Measurements from ENCODE around the gene GHR. TPM values are rescaled to one million over a fixed set of nuclear protein-coding genes. Genes with fewer than 3 reads are reported as not detected.

Gene GHR
- total and polyA plus RNA-seq, 7 donors: 0.46 to 22.8 (median 9.1) TPM

DNA sequence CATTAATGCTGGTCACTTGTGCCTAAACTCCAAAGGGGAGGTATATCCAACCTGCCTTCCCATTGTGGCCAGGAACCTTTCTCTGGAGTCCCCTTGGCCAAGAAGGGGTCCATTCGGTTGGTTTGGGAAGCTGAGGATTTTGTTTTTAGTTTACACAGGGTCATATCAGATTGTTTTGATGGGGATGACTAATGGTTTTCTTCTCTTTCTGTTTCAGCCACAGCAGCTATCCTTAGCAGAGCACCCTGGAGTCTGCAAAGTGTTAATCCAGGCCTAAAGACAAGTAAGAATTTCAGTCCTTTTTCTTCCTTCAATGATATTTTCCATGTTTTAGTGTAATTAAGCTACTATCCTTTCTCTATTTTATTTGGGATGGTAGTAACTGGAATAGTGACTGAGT lies 205.6 kb downstream of the GHR start:
- H3K4me3 ChIP-seq: no peak overlapping the region
- DNase-seq: no peak
- intact Hi-C loops (cut with DNase I): no loop called here
- H3K27ac ChIP-seq: no peak overlapping the region
- no peaks in the 10 kb centered on the region for H3K27me3 ChIP-seq
- TF ChIP-seq EP300 (IDR thresholded peaks at IDR 0.05): no peak
- TF ChIP-seq POLR2A (IDR thresholded peaks at IDR 0.05): no peak
- no peak for TF ChIP-seq POLR2AphosphoS5 (IDR thresholded peaks at IDR 0.05)
- TF ChIP-seq, protein P1, sequence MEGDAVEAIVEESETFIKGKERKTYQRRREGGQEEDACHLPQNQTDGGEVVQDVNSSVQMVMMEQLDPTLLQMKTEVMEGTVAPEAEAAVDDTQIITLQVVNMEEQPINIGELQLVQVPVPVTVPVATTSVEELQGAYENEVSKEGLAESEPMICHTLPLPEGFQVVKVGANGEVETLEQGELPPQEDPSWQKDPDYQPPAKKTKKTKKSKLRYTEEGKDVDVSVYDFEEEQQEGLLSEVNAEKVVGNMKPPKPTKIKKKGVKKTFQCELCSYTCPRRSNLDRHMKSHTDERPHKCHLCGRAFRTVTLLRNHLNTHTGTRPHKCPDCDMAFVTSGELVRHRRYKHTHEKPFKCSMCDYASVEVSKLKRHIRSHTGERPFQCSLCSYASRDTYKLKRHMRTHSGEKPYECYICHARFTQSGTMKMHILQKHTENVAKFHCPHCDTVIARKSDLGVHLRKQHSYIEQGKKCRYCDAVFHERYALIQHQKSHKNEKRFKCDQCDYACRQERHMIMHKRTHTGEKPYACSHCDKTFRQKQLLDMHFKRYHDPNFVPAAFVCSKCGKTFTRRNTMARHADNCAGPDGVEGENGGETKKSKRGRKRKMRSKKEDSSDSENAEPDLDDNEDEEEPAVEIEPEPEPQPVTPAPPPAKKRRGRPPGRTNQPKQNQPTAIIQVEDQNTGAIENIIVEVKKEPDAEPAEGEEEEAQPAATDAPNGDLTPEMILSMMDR (IDR thresholded peaks at IDR 0.05): no peak
- H3K9me3 ChIP-seq: no peaks in the 10 kb centered on the region
- H3K4me1 ChIP-seq: peaks cover 0 to 5% (median 2%) of the 10 kb centered on the region in 4 donors
- no peaks in the 10 kb centered on the region for H3K36me3 ChIP-seq
- 71% methylated on average over 1 of the region's 1 CpG; no CpG with 5 or more reads in 1 of the 2 donors for WGBS, 2 donors

- Histone ChIP-seq H3K27me3 (no peaks in the 10 kb centered on the region), H3K4me3 (no peak overlapping the region), H3K36me3 (no peaks in the 10 kb centered on the region), H3K9me3 (no peaks in the 10 kb centered on the region), H3K4me1 (peaks cover 0 to 1% (median under 1%) of the 10 kb centered on the region in 4 donors), H3K27ac (no peak overlapping the region)
- intact Hi-C loops (cut with DNase I): no loop called here
- WGBS, 2 donors: 75% methylated on average over 2 of the region's 2 CpGs; no CpG with 5 or more reads in 1 of the 2 donors
- no peak for DNase-seq
- TF ChIP-seq, protein P1 (IDR thresholded peaks at IDR 0.05): no peak
- TF ChIP-seq POLR2A (IDR thresholded peaks at IDR 0.05) (no peak), EP300 (IDR thresholded peaks at IDR 0.05) (no peak), POLR2AphosphoS5 (IDR thresholded peaks at IDR 0.05) (no peak)
Observed at GRCh38 chr5:42629284-42629683, 206.0 kb downstream of the GHR start.

GRCh38 chr5:42631241-42631640 lies 208.0 kb downstream of the GHR start:
- no peak overlapping the region for H3K27ac ChIP-seq
- WGBS, 2 donors: 79 to 85% methylated on average over 5 of the region's 5 CpGs

GRCh38 chr5:42632354-42632900 lies 209.2 kb downstream of the GHR start:
- H3K9me3 ChIP-seq: no peaks in the 10 kb centered on the region
- no peaks in the 10 kb centered on the region for H3K4me1 ChIP-seq
- TF ChIP-seq, protein P1 (IDR thresholded peaks at IDR 0.05): no peak
- TF ChIP-seq EP300 (IDR thresholded peaks at IDR 0.05): no peak
- TF ChIP-seq POLR2A (IDR thresholded peaks at IDR 0.05): no peak
- TF ChIP-seq POLR2AphosphoS5 (IDR thresholded peaks at IDR 0.05): no peak
- H3K4me3 ChIP-seq: no peak overlapping the region
- intact Hi-C loops (cut with DNase I): no loop called here
- no peaks in the 10 kb centered on the region for H3K36me3 ChIP-seq
- no peak overlapping the region for H3K27ac ChIP-seq
- no peaks in the 10 kb centered on the region for H3K27me3 ChIP-seq
- no peak for DNase-seq
- WGBS, 2 donors: 58 to 79% methylated on average over 1 of the region's 1 CpG

More at GRCh38 chr5:42631241-42631640, 208.0 kb downstream of the GHR start:
- intact Hi-C loops (cut with DNase I): no loop called here
- H3K27me3 ChIP-seq: no peaks in the 10 kb centered on the region
- DNase-seq: no peak
- no peaks in the 10 kb centered on the region for H3K36me3 ChIP-seq
- no peaks in the 10 kb centered on the region for H3K9me3 ChIP-seq
- TF ChIP-seq, protein P1 (IDR thresholded peaks at IDR 0.05): no peak
- TF ChIP-seq POLR2AphosphoS5 (IDR thresholded peaks at IDR 0.05): no peak
- TF ChIP-seq POLR2A (IDR thresholded peaks at IDR 0.05): no peak
- no peak for TF ChIP-seq EP300 (IDR thresholded peaks at IDR 0.05)
- H3K4me3 ChIP-seq: no peak overlapping the region
- no peaks in the 10 kb centered on the region for H3K4me1 ChIP-seq

DNA sequence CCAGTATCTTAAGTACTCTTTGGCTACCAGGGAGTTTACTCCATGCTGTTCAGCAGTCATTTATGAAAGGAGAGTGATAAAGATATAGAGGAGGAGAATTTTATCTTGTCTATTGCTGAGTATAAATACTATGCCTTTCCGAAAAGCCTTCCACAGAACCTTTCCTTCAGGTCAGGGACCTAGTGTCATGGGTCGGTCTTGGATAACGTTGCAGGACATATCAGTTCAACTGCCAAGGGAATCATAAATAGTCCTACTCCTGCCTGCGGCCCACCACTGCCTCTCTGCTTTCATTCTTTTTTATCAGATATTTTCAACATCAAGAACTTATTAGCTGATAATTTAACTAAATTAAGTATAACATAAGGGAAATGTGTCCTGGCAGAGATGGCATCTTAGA lies 211.3 kb downstream of the GHR start:
- Histone ChIP-seq H3K9me3 (no peaks in the 10 kb centered on the region), H3K27ac (no peak overlapping the region), H3K27me3 (no peaks in the 10 kb centered on the region), H3K4me1 (no peaks in the 10 kb centered on the region), H3K36me3 (no peaks in the 10 kb centered on the region), H3K4me3 (no peak overlapping the region)
- WGBS, 2 donors: 94 to 95% methylated on average over 4 of the region's 4 CpGs
- TF ChIP-seq POLR2A (IDR thresholded peaks at IDR 0.05) (no peak), EP300 (IDR thresholded peaks at IDR 0.05) (no peak), POLR2AphosphoS5 (IDR thresholded peaks at IDR 0.05) (no peak)
- TF ChIP-seq, protein P1 (IDR thresholded peaks at IDR 0.05): no peak
- no peak for DNase-seq
- intact Hi-C loops (cut with DNase I): no loop called here
